ENCODE measurements around the gene KIAA1549.
"Not testable (repeated sequence)": the region's sequence is repeated elsewhere in the genome, so short reads cannot be mapped to it uniquely, and the experiment has no call there.

The KIAA1549 gene

GRCh38 chr7:138941545-138941944 is 39.6 kb downstream of the KIAA1549 start:
- H3K4me1 Mint-ChIP-seq (ENCODE audit: low read depth), result no peaks in the 10 kb centered on the region
- no peak overlapping the region for H3K27ac Mint-ChIP-seq
- H3K4me3 Mint-ChIP-seq, result no peak overlapping the region
- no peaks in the 10 kb centered on the region for H3K36me3 Mint-ChIP-seq (ENCODE audit: low read depth)
- no peaks in the 10 kb centered on the region for H3K9me3 Mint-ChIP-seq
- no peaks in the 10 kb centered on the region for H3K27me3 Mint-ChIP-seq

DNA sequence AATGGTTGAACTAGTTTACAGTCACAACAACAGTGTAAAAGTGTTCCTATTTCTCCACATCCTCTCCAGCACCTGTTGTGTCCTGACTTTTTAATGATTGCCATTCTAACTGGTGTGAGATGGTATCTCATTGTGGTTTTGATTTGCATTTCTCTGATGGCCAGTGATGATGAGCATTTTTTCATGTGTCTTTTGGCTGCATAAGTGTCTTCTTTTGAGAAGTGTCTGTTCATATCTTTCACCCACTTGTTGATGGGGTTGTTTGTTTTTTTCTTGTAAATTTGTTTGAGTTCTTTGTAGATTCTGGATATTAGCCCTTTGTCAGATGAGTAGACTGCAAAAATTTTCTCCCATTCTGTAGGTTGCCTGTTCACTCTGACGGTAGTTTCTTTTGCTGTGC is 40.6 kb downstream of the KIAA1549 start:
- not testable (repeated sequence) for H3K9me3 Mint-ChIP-seq; H3K27ac Mint-ChIP-seq; H3K27me3 Mint-ChIP-seq; H3K4me3 Mint-ChIP-seq; H3K36me3 Mint-ChIP-seq (ENCODE audit: low read depth); H3K4me1 Mint-ChIP-seq (ENCODE audit: low read depth)

GRCh38 chr7:138937484-138937883 is 43.7 kb downstream of the KIAA1549 start:
- no peaks in the 10 kb centered on the region for H3K36me3 Mint-ChIP-seq (ENCODE audit: low read depth)
- H3K4me1 Mint-ChIP-seq (ENCODE audit: low read depth), result peaks cover 13% of the 10 kb centered on the region
- H3K27me3 Mint-ChIP-seq, result no peaks in the 10 kb centered on the region
- no peaks in the 10 kb centered on the region for H3K9me3 Mint-ChIP-seq
- H3K27ac Mint-ChIP-seq, result no peak overlapping the region
- H3K4me3 Mint-ChIP-seq, result no peak overlapping the region

- Mint-ChIP-seq H3K9me3 (no peaks in the 10 kb centered on the region), H3K27me3 (no peaks in the 10 kb centered on the region), H3K36me3 (ENCODE audit: low read depth) (no peaks in the 10 kb centered on the region), H3K4me1 (ENCODE audit: low read depth) (peaks cover 13% of the 10 kb centered on the region), H3K27ac (no peak overlapping the region), H3K4me3 (no peak overlapping the region)
Observed at GRCh38 chr7:138935465-138936011, 45.7 kb downstream of the KIAA1549 start.

DNA sequence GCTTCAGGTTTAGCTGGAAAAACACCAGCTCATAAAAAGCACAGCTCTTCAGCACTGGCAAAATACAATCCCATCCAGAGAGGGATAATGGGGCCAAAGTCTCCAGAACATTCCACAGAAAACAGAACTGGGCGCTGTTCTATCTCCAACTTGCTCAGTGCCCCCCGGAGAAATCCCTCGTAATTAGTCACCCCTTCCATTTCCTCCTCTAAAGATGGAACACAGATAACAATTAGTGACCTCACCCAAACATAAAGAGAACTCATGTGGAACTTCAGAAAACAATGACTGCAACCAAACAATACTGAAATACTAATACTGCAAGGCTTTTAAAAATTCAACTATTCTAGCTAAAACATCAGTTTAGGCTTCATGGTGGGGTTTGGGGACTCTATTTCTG is 46.3 kb downstream of the KIAA1549 start:
- Mint-ChIP-seq H3K27me3 (no peaks in the 10 kb centered on the region), H3K4me3 (no peak overlapping the region), H3K27ac (no peak overlapping the region), H3K9me3 (no peaks in the 10 kb centered on the region), H3K36me3 (ENCODE audit: low read depth) (no peaks in the 10 kb centered on the region), H3K4me1 (ENCODE audit: low read depth) (peaks cover 13% of the 10 kb centered on the region)

GRCh38 chr7:138934367-138934766 is 46.8 kb downstream of the KIAA1549 start:
- Mint-ChIP-seq H3K27me3 (no peaks in the 10 kb centered on the region), H3K36me3 (ENCODE audit: low read depth) (no peaks in the 10 kb centered on the region), H3K4me1 (ENCODE audit: low read depth) (peaks cover 13% of the 10 kb centered on the region), H3K9me3 (no peaks in the 10 kb centered on the region), H3K27ac (no peak overlapping the region), H3K4me3 (no peak overlapping the region)

DNA sequence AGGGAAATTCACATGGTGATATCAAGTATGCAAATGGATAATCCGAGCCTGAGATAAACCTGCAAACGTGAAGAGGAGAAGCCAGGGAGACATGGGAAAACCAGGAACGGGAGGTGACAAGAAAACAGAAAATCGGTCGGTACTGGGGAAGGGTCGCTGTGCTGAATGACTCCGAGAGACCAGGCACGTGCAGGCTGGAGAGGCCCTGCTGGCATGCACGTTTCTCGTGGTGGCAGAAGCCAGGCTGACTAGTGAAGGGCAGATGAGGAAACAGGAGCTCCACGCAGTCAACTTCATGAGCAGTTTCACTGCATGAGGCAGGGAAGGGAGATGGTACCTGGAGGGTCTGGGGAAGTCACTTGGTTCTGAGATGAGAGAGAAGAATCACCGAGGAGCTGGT is 48.3 kb downstream of the KIAA1549 start:
- no peak overlapping the region for H3K4me3 Mint-ChIP-seq
- no peaks in the 10 kb centered on the region for H3K36me3 Mint-ChIP-seq (ENCODE audit: low read depth)
- no peaks in the 10 kb centered on the region for H3K27me3 Mint-ChIP-seq
- H3K9me3 Mint-ChIP-seq, result no peaks in the 10 kb centered on the region
- no peak overlapping the region for H3K27ac Mint-ChIP-seq
- peaks cover 13% of the 10 kb centered on the region for H3K4me1 Mint-ChIP-seq (ENCODE audit: low read depth)

- no peaks in the 10 kb centered on the region for H3K36me3 Mint-ChIP-seq (ENCODE audit: low read depth)
- no peak overlapping the region for H3K27ac Mint-ChIP-seq
- H3K4me1 Mint-ChIP-seq (ENCODE audit: low read depth), result peaks cover 13% of the 10 kb centered on the region
- no peak overlapping the region for H3K4me3 Mint-ChIP-seq
- H3K27me3 Mint-ChIP-seq, result no peaks in the 10 kb centered on the region
- no peaks in the 10 kb centered on the region for H3K9me3 Mint-ChIP-seq
Observed at GRCh38 chr7:138932427-138932826, 48.8 kb downstream of the KIAA1549 start.

DNA sequence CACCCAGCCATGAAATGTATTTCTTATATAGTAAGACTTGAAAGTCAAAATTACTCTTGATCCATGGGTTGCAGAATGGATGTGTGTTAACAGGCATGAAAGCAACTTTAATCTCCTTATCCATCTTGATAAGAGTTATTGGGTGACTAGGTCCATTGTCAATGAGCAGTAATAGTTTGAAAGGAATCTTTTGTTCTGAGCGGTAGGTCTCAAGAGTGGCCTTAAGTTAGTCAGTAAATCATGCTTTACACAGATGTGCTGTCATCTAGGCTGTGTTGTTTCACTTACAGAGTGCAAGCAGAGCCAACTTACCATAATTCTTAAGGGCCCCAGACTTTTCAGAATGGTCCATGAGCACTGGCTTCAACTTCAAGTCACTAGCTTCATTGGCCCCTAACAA is 51.2 kb downstream of the KIAA1549 start:
- Mint-ChIP-seq H3K4me3 (no peak overlapping the region), H3K36me3 (ENCODE audit: low read depth) (no peaks in the 10 kb centered on the region), H3K9me3 (no peaks in the 10 kb centered on the region), H3K27ac (no peak overlapping the region), H3K27me3 (no peaks in the 10 kb centered on the region), H3K4me1 (ENCODE audit: low read depth) (peaks cover 24% of the 10 kb centered on the region)

- Mint-ChIP-seq H3K36me3 (ENCODE audit: low read depth) (no peaks in the 10 kb centered on the region), H3K4me3 (no peak overlapping the region), H3K27ac (no peak overlapping the region), H3K9me3 (no peaks in the 10 kb centered on the region), H3K27me3 (no peaks in the 10 kb centered on the region), H3K4me1 (ENCODE audit: low read depth) (peaks cover 13% of the 10 kb centered on the region)
Observed at GRCh38 chr7:138926241-138926612, 55.0 kb downstream of the KIAA1549 start.

- H3K27ac Mint-ChIP-seq, result no peak overlapping the region
- H3K27me3 Mint-ChIP-seq, result no peaks in the 10 kb centered on the region
- no peaks in the 10 kb centered on the region for H3K36me3 Mint-ChIP-seq (ENCODE audit: low read depth)
- H3K4me1 Mint-ChIP-seq (ENCODE audit: low read depth), result peaks cover 13% of the 10 kb centered on the region
- H3K4me3 Mint-ChIP-seq, result no peak overlapping the region
- H3K9me3 Mint-ChIP-seq, result no peaks in the 10 kb centered on the region
Observed at GRCh38 chr7:138924501-138925225, 56.5 kb downstream of the KIAA1549 start.

DNA sequence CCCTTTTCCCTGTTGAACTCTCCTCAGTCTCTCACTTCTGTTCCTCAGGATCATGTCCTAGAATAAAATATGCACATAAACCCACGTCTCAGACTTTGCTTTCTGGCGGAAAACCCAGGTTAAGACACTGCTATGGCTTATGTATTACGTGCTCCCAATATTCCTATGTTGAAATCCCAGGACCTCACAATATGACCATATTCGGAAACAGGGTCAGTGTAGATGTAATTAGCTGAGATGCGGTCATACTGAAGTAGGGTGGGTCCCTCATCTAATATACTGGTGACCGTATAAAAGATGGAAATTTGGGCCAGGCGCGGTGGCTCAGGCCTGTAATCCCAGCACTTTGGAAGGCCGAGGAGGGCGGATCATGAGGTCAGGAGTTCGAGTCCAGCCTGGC is 59.9 kb downstream of the KIAA1549 start:
- Mint-ChIP-seq H3K27me3 (no peaks in the 10 kb centered on the region), H3K4me1 (ENCODE audit: low read depth) (peaks cover 6% of the 10 kb centered on the region), H3K27ac (no peak overlapping the region), H3K9me3 (no peaks in the 10 kb centered on the region), H3K4me3 (no peak overlapping the region), H3K36me3 (ENCODE audit: low read depth) (no peaks in the 10 kb centered on the region)

- Mint-ChIP-seq H3K27ac (no peak overlapping the region), H3K4me1 (ENCODE audit: low read depth) (no peaks in the 10 kb centered on the region), H3K9me3 (no peaks in the 10 kb centered on the region)
Observed at GRCh38 chr7:138919911-138920310, 61.3 kb downstream of the KIAA1549 start.

GRCh38 chr7:138919216-138919615 is 62.0 kb downstream of the KIAA1549 start:
- no peaks in the 10 kb centered on the region for H3K9me3 Mint-ChIP-seq
- no peak overlapping the region for H3K27ac Mint-ChIP-seq
- no peaks in the 10 kb centered on the region for H3K27me3 Mint-ChIP-seq
- H3K4me1 Mint-ChIP-seq (ENCODE audit: low read depth), result no peaks in the 10 kb centered on the region
- no peak overlapping the region for H3K4me3 Mint-ChIP-seq
- no peaks in the 10 kb centered on the region for H3K36me3 Mint-ChIP-seq (ENCODE audit: low read depth)

More at GRCh38 chr7:138919911-138920310, 61.3 kb downstream of the KIAA1549 start:
- H3K4me3 Mint-ChIP-seq, result no peak overlapping the region
- no peaks in the 10 kb centered on the region for H3K36me3 Mint-ChIP-seq (ENCODE audit: low read depth)
- H3K27me3 Mint-ChIP-seq, result no peaks in the 10 kb centered on the region

DNA sequence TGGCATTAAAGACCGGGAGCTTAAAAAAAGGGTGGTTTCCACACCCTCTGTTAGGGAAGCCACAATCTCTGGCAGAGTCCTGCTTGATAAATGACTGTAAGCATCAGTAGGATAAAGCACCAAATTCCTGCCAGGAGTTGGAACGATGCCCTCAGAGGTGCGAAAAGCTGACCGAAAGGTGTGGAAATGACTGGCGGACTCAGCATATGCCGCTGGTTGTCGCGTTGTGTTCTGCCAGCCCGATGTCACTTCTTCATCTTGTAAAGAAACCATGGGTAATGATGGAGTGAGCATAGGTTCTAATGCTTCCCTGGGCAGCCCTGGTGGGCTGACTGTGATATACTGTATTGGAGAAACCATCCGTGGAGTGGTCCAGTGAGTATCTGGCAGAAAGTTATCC is 62.4 kb downstream of the KIAA1549 start:
- H3K27me3 Mint-ChIP-seq, result no peaks in the 10 kb centered on the region
- no peaks in the 10 kb centered on the region for H3K4me1 Mint-ChIP-seq (ENCODE audit: low read depth)
- no peaks in the 10 kb centered on the region for H3K36me3 Mint-ChIP-seq (ENCODE audit: low read depth)
- no peaks in the 10 kb centered on the region for H3K9me3 Mint-ChIP-seq
- H3K27ac Mint-ChIP-seq, result no peak overlapping the region
- H3K4me3 Mint-ChIP-seq, result no peak overlapping the region

DNA sequence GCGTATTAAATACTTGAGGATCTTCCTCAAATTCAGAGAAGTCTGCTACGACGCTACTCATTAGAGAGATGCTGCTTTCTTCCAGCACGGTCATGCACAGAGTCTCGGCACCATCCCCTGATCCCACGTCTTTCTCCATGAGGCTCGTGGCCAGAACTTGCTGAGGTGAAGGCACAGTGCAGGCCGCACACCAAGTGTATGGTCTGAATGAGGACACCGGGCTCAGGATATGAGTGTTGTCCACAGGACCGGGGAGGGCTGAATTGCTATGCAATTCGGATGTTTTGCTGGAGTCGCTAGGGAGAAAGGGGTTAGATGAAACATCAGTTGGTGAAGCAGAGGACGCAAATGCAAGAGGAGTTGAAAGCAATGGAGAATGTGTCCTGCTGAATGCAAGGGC is 63.0 kb downstream of the KIAA1549 start:
- no peak overlapping the region for H3K4me3 Mint-ChIP-seq

More for the DNA sequence above, 63.0 kb downstream of the KIAA1549 start:
- Mint-ChIP-seq H3K4me1 (ENCODE audit: low read depth) (no peaks in the 10 kb centered on the region), H3K27me3 (no peaks in the 10 kb centered on the region), H3K27ac (no peak overlapping the region), H3K9me3 (no peaks in the 10 kb centered on the region), H3K36me3 (ENCODE audit: low read depth) (no peaks in the 10 kb centered on the region)

Data from stimulated activated naive CD8-positive, alpha-beta T cell treated with anti-CD3 and anti-CD28 coated beads, Interleukin-15, Interleukin-2, amounts not matched to agents 100 ng/mL and 50 ng/mL, for 24 hours (primary cell).